ENCODE data around the gene DEAF1.

The DEAF1 gene

DNA sequence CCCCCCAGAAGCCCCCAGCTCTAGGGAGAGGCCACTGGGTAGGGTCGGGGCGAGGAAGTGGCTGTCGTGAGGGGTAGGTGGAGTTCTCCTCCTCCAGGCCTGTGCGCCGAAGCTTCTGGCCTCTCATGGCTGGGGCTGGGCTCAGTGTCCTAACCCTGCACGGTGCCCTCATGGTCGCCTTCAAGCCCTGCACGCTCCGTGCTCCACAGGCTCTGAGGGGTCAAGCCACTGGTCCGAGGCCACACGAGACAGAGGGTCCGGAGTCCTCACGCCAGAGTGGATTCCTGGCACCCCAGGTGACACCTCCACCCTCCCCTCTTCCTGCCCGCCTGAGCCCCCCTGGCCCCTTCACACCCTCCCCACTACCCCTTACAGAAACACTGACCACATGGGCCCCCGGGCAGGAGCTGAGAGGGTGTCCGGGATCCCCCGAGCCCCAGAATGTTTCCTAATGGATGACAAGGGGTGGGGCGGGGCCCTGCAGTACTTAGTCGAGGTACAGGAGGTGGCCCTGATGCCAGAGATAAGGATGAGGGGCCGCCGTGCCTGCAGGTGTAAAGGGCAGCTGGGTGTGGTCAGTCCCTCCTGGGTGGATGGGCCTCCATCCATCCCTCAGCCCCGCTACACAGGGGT, 69.3 kb downstream of the DEAF1 start:
- WGBS: 81% methylated on average over 22 of the region's 22 CpGs
- Histone ChIP-seq H3K27ac (ENCODE audit: low read depth, low read length) (no peak overlapping the region), H3K9ac (ENCODE audit: low read depth, low read length) (no peak overlapping the region), H3K4me3 (ENCODE audit: low read length) (no peak overlapping the region), H3K36me3 (ENCODE audit: insufficient read depth, low read length) (no peaks in the 10 kb centered on the region), H3K27me3 (ENCODE audit: insufficient read depth, low read length) (peaks cover 7% of the 10 kb centered on the region; the same call in 1 of the 2 replicates), H3K9me3 (ENCODE audit: insufficient read depth, low read depth, low read length) (no peaks in the 10 kb centered on the region), H3K4me1 (ENCODE audit: insufficient read depth, low read length) (no peaks in the 10 kb centered on the region)

DNA sequence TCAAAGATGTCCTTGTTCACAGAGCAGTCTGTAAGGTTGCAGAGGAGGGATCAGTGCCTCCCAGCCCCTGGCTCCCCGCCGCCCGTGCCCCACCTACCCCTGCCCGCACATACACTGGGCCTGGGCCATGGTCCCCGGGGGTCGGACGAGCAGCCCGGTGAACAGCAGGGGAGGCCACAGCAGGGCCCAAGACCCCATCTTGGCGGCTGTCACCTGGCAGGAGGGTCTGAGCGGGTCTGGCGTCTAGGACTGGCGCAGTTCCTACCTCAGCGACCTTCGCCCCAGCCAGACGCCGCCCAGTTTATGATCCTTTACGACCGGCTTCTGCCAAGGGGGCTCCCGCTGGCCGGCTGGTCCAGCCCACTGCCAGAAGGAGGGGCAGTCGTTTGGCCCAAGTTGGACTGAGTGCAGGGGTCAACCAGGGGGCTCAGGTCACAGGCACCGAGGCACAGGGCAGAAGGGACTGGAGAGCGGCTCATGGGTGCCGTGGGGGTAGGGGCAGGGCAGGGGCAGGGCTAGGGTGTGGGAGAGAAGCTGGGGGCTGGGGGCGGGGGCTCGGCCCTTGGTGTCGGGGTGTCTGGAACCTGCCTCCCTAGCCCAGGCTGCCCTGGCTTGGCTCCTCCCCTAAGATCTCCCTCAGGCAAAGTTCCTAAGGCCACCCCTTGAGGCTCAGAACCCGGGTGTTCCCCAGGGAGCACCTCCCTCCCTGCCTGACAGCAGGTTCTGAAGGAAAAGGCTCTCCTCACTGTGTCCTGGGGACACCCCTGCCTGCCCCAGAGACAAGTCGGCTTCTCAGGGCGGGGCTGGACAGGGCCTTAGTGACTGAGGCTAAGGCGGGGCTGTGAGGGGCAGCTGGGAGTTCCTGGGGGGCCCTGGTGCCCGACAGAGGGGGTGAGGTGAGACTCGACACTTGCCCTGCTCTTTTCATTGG, 70.1 kb downstream of the DEAF1 start, which contains the start of gene CDHR5:
TSS of gene CDHR5 (minus strand) at position 251 of the 931 bp plus-strand sequence. CDS start at position 198, 53 bp downstream.
- peaks cover 7% of the 10 kb centered on the region; the same call in 1 of the 2 replicates for H3K27me3 ChIP-seq (ENCODE audit: insufficient read depth, low read length)
- no peak within 1 kb of the TSS for H3K27ac ChIP-seq (ENCODE audit: low read depth, low read length)
- H3K36me3 ChIP-seq (ENCODE audit: insufficient read depth, low read length): no peaks in the 10 kb centered on the region
- H3K9me3 ChIP-seq (ENCODE audit: insufficient read depth, low read depth, low read length): no peaks in the 10 kb centered on the region
- no peak within 1 kb of the TSS for H3K9ac ChIP-seq (ENCODE audit: low read depth, low read length)
- 90% methylated on average over 33 of the region's 33 CpGs for WGBS
- H3K4me1 ChIP-seq (ENCODE audit: insufficient read depth, low read length): no peaks in the 10 kb centered on the region
- no peak within 1 kb of the TSS for H3K4me3 ChIP-seq (ENCODE audit: low read length)

DNA sequence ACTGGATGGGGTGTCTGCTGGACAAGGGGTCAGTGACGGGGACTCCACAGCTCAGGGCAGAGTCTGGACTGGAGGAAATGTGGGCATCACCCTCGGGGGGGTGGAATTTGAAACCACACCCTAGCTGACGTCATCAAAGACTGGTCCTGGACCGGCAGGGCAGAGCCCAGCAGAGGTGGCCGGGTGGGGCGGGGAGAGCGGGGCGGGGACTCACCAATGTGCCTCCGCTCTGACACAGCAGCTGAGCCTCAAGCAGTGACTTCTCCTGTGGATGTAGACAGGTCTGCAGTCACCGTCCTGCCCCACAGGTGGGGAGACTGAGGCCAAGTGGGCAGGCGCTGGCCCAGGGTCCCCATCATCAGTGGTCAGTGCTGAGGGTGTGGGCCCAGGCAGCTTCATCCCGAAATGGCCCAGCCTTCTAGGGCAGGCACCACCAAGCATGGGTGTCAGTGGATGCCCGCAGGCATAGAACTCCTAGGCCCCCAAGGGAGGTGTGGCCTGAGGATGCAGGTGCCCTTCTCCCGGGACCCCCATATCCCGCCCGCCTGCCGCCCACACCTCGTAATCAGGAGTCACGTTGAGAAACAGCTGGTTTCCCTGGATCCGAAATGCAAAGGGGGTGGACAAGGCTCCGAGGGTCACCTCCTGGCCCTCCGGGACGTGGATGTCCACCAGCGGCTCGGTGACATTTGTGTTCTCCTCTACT, 70.9 kb downstream of the DEAF1 start:
- Histone ChIP-seq H3K4me1 (ENCODE audit: insufficient read depth, low read length) (no peaks in the 10 kb centered on the region), H3K4me3 (ENCODE audit: low read length) (no peak overlapping the region), H3K36me3 (ENCODE audit: insufficient read depth, low read length) (no peaks in the 10 kb centered on the region), H3K9ac (ENCODE audit: low read depth, low read length) (no peak overlapping the region), H3K9me3 (ENCODE audit: insufficient read depth, low read depth, low read length) (no peaks in the 10 kb centered on the region), H3K27me3 (ENCODE audit: insufficient read depth, low read length) (peaks cover 7% of the 10 kb centered on the region; the same call in 1 of the 2 replicates), H3K27ac (ENCODE audit: low read depth, low read length) (no peak overlapping the region)
- WGBS: 89% methylated on average over 25 of the region's 25 CpGs

DNA sequence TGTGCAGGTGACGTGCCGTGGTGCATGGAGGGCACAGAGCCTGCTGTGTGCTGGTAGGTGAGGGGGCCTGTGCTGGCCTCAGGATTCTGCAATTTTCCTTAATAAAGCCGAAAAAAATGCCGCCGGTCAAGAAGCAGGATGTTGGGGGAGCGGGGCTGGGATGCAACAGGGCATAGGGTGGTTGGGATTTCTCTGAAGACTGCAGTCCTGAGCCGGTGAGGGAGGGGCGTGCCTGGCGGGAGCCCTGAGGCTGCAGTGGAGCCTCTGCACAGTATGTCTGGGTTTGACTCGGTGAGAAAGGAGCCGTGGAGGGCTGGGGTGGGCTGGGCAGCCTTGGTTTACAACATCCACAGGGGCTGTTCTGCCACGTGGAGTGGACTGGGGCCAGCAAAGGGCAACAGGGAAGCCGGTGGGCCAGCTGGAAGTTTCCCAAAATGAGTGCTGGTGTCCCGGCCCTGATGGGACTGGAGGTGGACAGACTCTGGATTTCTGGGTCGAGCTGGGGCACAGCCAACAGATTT, 71.6 kb downstream of the DEAF1 start:
- Histone ChIP-seq H3K27ac (ENCODE audit: low read depth, low read length) (no peak overlapping the region), H3K9me3 (ENCODE audit: insufficient read depth, low read depth, low read length) (no peaks in the 10 kb centered on the region), H3K4me3 (ENCODE audit: low read length) (no peak overlapping the region), H3K4me1 (ENCODE audit: insufficient read depth, low read length) (no peaks in the 10 kb centered on the region), H3K36me3 (ENCODE audit: insufficient read depth, low read length) (peaks cover under 1% of the 10 kb centered on the region; the same call in 1 of the 2 replicates), H3K9ac (ENCODE audit: low read depth, low read length) (no peak overlapping the region; the same call in 1 of the 2 replicates), H3K27me3 (ENCODE audit: insufficient read depth, low read length) (peaks cover 7% of the 10 kb centered on the region; the same call in 1 of the 2 replicates)
- 89% methylated on average over 15 of the region's 15 CpGs for WGBS

- Histone ChIP-seq H3K36me3 (ENCODE audit: insufficient read depth, low read length) (peaks cover 5% of the 10 kb centered on the region; the same call in 1 of the 2 replicates), H3K27me3 (ENCODE audit: insufficient read depth, low read length) (peaks cover 4% of the 10 kb centered on the region; the same call in 1 of the 2 replicates), H3K4me1 (ENCODE audit: insufficient read depth, low read length) (no peaks in the 10 kb centered on the region), H3K4me3 (ENCODE audit: low read length) (no peak overlapping the region), H3K9ac (ENCODE audit: low read depth, low read length) (no peak overlapping the region), H3K27ac (ENCODE audit: low read depth, low read length) (no peak overlapping the region), H3K9me3 (ENCODE audit: insufficient read depth, low read depth, low read length) (no peaks in the 10 kb centered on the region)
- 95% methylated on average over 27 of the region's 27 CpGs for WGBS
Measured at GRCh38 chr11:621838-622237, 73.2 kb downstream of the DEAF1 start.

DNA sequence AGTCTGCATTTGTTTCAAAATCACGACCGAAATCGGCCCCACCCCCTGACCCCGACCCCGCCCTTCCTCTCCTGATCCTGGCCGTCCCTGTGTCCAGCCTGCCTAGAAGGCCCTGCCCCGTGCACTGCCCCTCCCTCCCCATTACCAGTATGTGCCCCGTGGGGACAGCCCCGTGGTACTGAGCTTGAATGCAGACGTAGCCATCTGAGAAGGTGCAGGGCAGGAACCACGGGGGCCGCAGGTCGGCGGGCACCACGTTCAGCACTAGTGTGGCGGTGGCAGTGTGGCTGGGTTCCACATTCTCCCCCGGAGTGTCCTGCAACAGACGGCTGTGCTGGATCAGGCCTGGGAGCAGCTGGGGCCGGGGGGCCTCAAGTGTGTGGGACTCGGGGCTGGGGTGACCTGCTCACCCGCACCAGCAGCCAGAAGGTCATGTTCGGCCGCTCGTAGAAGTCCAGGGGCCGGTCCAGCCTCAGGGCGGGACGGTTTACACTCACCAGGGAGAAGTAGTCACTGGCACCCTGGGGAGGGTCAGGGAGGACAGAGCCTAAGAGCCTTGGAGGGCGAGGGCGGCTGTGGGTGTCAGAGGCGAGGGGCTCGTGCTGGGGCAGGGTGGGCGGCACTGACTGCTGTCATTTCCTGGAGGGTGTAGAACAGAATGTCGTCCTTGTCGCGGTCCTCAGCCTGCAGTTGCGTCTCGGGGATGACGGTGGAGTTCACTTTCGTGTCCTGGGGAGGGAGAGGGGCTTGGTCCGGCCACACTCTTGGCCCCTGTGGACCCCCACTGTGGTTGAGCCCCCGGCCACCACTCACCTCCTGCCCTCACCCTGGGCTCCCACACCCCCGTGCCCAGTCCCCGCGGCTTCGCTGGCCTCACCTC, 73.8 kb downstream of the DEAF1 start:
- no peak overlapping the region for H3K27ac ChIP-seq (ENCODE audit: low read depth, low read length)
- H3K9me3 ChIP-seq (ENCODE audit: insufficient read depth, low read depth, low read length): no peaks in the 10 kb centered on the region
- H3K4me3 ChIP-seq (ENCODE audit: low read length): no peak overlapping the region
- H3K27me3 ChIP-seq (ENCODE audit: insufficient read depth, low read length): no peaks in the 10 kb centered on the region; the same call in 1 of the 2 replicates
- no peak overlapping the region for H3K9ac ChIP-seq (ENCODE audit: low read depth, low read length)
- H3K36me3 ChIP-seq (ENCODE audit: insufficient read depth, low read length): peaks cover 5% of the 10 kb centered on the region; the same call in 1 of the 2 replicates
- H3K4me1 ChIP-seq (ENCODE audit: insufficient read depth, low read length): no peaks in the 10 kb centered on the region; the same call in 1 of the 2 replicates
- 87% methylated on average over 45 of the region's 45 CpGs for WGBS

- no peak overlapping the region for H3K9ac ChIP-seq (ENCODE audit: low read depth, low read length)
- WGBS: 94% methylated on average over 13 of the region's 13 CpGs
- no peak overlapping the region for H3K4me3 ChIP-seq (ENCODE audit: low read length)
- no peak overlapping the region for H3K27ac ChIP-seq (ENCODE audit: low read depth, low read length)
- H3K36me3 ChIP-seq (ENCODE audit: insufficient read depth, low read length): peaks cover 5% of the 10 kb centered on the region; the same call in 1 of the 2 replicates
- H3K9me3 ChIP-seq (ENCODE audit: insufficient read depth, low read depth, low read length): no peaks in the 10 kb centered on the region
- H3K4me1 ChIP-seq (ENCODE audit: insufficient read depth, low read length): peaks cover 2% of the 10 kb centered on the region; the same call in 1 of the 2 replicates
- no peaks in the 10 kb centered on the region for H3K27me3 ChIP-seq (ENCODE audit: insufficient read depth, low read length)
Measured at GRCh38 chr11:620201-620600, 74.8 kb downstream of the DEAF1 start.

DNA sequence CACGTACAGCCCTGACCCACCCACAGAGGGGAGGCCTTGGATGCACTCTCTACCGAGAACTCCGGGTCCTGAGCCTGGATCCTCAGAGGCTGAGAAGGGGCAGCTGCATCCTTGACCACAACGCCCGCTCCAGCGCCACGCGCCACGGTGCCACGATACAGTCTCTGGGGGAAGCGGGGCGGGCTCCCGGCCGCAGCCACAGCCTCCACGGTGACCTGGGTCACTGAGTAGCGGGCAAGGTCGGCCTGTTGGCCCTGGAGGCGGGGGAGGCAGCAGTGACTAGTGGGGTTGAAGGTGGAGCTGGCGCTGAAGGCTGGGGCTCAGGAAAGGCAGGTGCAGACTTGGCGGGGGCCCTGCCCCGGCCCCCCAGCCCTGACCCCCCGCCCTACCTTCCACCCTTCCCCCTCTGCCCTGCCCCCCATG, 75.4 kb downstream of the DEAF1 start:
- H3K9ac ChIP-seq (ENCODE audit: low read depth, low read length): no peak overlapping the region
- peaks cover 5% of the 10 kb centered on the region; the same call in 1 of the 2 replicates for H3K36me3 ChIP-seq (ENCODE audit: insufficient read depth, low read length)
- peaks cover 2% of the 10 kb centered on the region; the same call in 1 of the 2 replicates for H3K4me1 ChIP-seq (ENCODE audit: insufficient read depth, low read length)
- no peaks in the 10 kb centered on the region for H3K27me3 ChIP-seq (ENCODE audit: insufficient read depth, low read length)
- no peak overlapping the region for H3K4me3 ChIP-seq (ENCODE audit: low read length)
- H3K27ac ChIP-seq (ENCODE audit: low read depth, low read length): no peak overlapping the region
- H3K9me3 ChIP-seq (ENCODE audit: insufficient read depth, low read depth, low read length): no peaks in the 10 kb centered on the region
- 94% methylated on average over 18 of the region's 22 CpGs for WGBS

- no peak overlapping the region for H3K9ac ChIP-seq (ENCODE audit: low read depth, low read length)
- H3K27me3 ChIP-seq (ENCODE audit: insufficient read depth, low read length): no peaks in the 10 kb centered on the region
- 93% methylated on average over 24 of the region's 24 CpGs for WGBS
- H3K4me1 ChIP-seq (ENCODE audit: insufficient read depth, low read length): peaks cover 2% of the 10 kb centered on the region; the same call in 1 of the 2 replicates
- no peak overlapping the region for H3K27ac ChIP-seq (ENCODE audit: low read depth, low read length)
- H3K9me3 ChIP-seq (ENCODE audit: insufficient read depth, low read depth, low read length): no peaks in the 10 kb centered on the region
- H3K36me3 ChIP-seq (ENCODE audit: insufficient read depth, low read length): peaks cover 7% of the 10 kb centered on the region; the same call in 1 of the 2 replicates
- no peak overlapping the region for H3K4me3 ChIP-seq (ENCODE audit: low read length)
Measured at GRCh38 chr11:618856-619627, 76.0 kb downstream of the DEAF1 start.
